GM18502 (cell line): ENCODE measurements around the gene PPP1R12C.
"Not testable (repeated sequence)": the region's sequence is repeated elsewhere in the genome, so short reads cannot be mapped to it uniquely, and the experiment has no call there.

Source experiments
- ATAC-seq: cut with Tn5 transposase; IDR thresholded peaks from one replicate; pipeline ENCODE4 v1.9.1; 2021; ENCODE audit warnings: mild to moderate bottlenecking; ENCODE audit not compliant: unreplicated experiment, poor library complexity

The PPP1R12C gene

GRCh38 chr19:55113570-55114039 lies 3.8 kb downstream of the PPP1R12C start:
- no peak for ATAC-seq

- no peak for ATAC-seq
Observed at GRCh38 chr19:55112777-55113569, 4.5 kb downstream of the PPP1R12C start.

GRCh38 chr19:55112246-55112776 lies 5.1 kb downstream of the PPP1R12C start:
- no peak for ATAC-seq

GRCh38 chr19:55111238-55111831 lies 6.1 kb downstream of the PPP1R12C start:
- ATAC-seq, result no peak

GRCh38 chr19:55109527-55110291 lies 7.7 kb downstream of the PPP1R12C start:
- ATAC-seq, result no peak

GRCh38 chr19:55107252-55107651 lies 10.2 kb downstream of the PPP1R12C start:
- not testable (repeated sequence) for ATAC-seq

GRCh38 chr19:55106591-55106990 lies 10.8 kb downstream of the PPP1R12C start:
- no peak for ATAC-seq

- ATAC-seq, result no peak
Observed at GRCh38 chr19:55105237-55105636, 12.2 kb downstream of the PPP1R12C start.

- no peak for ATAC-seq
Observed at GRCh38 chr19:55103190-55103589, 14.2 kb downstream of the PPP1R12C start.

GRCh38 chr19:55101261-55101660 lies 16.2 kb downstream of the PPP1R12C start:
- no peak for ATAC-seq

- ATAC-seq, result no peak
Observed at GRCh38 chr19:55099557-55100506, 17.6 kb downstream of the PPP1R12C start.

- ATAC-seq, result no peak
Observed at GRCh38 chr19:55098716-55099556, 18.5 kb downstream of the PPP1R12C start.

- ATAC-seq, result no peak
Observed at GRCh38 chr19:55097864-55098715, 19.3 kb downstream of the PPP1R12C start.

GRCh38 chr19:55096061-55096701 lies 21.3 kb downstream of the PPP1R12C start:
- no peak for ATAC-seq

- ATAC-seq, result no peak
Observed at GRCh38 chr19:55095260-55096060, 22.0 kb downstream of the PPP1R12C start.

GRCh38 chr19:55094456-55095259 lies 22.8 kb downstream of the PPP1R12C start:
- no peak for ATAC-seq
